Thyroid gland (tissue), 4 donors: Measurements from ENCODE around the gene KPTN. TPM values are rescaled to one million over a fixed set of nuclear protein-coding genes. Genes with fewer than 3 reads are reported as not detected.

Experiments used
- DNase-seq, 2 donors: peaks; one replicate each; pipeline ENCODE4 v3.0.0-alpha.2; 2019
- H3K27ac ChIP-seq, 3 donors: fragments of 200-600 bp; sonication (generic); 1 replicate in 2 of 3; 2 replicates in 1 of 3; pipeline ENCODE4 v1.5.1; 2016 to 2019; ENCODE audit warnings: mild to moderate bottlenecking in 1 of 3, moderate library complexity in 1 of 3
- H3K27me3 ChIP-seq: fragments of 200-600 bp; sonication (generic); one replicate; pipeline ENCODE4 v1.5.1; 2019
- H3K36me3 ChIP-seq, 2 donors: fragments of 200-600 bp; sonication (generic); one replicate each; pipeline ENCODE4 v1.5.1; 2016 to 2019
- H3K4me1 ChIP-seq, 2 donors: fragments of 200-600 bp; sonication (generic); one replicate each; pipeline ENCODE4 v1.5.1; 2017 to 2019
- H3K4me3 ChIP-seq, 3 donors: fragments of 200-600 bp; sonication (generic); replicated peaks in 1 of 3; 1 replicate in 2 of 3; 2 replicates in 1 of 3; pipeline ENCODE4 v1.5.1; 2016; ENCODE audit warnings: mild to moderate bottlenecking in 1 of 3
- H3K9me3 ChIP-seq: fragments of 200-600 bp; sonication (generic); one replicate; pipeline ENCODE4 v1.5.1; 2017
- POLR2A ChIP-seq, 2 donors: fragments of 450-650 bp; IDR thresholded peaks; one replicate each; pipeline ENCODE4 v1.6.1; 2017; ENCODE audit warnings: antibody characterized with exemption in 2 of 2, mild to moderate bottlenecking in 2 of 2, moderate library complexity in 1 of 2
- WGBS, 2 donors: methylation state at CpG; one replicate each; pipeline ENCODE4 v1.1.5; 2017; 5-methylcytosine and 5-hydroxymethylcytosine counted together
- intact Hi-C: fragments of 100-400 bp; cut with DNase I; formaldehyde crosslinking; loops from one replicate; pipeline ENCODE4 v1.15.1; 2023
- total RNA-seq, 4 donors: library from RNA; depleted of rRNA; stranded (reverse); fragments of >200 nt; gene quantifications; one replicate each; pipeline ENCODE4 v1.2.3, GENCODE V29; 2016
- TF ChIP-seq, protein P1 (sequence below), 6 experiments: fragments of 200-600 bp in 3 of 6; fragments of 450-650 bp in 3 of 6; sonication (generic) in 3 of 6; IDR thresholded peaks; one replicate each; pipeline ENCODE4 v1.5.1; 2016 to 2019; ENCODE audit warnings: antibody characterized with exemption in 6 of 6, mild to moderate bottlenecking in 2 of 6, inconsistent platforms in 1 of 6, moderate library complexity in 1 of 6

KPTN gene
- total RNA-seq, 4 donors from 2014 or later, result 7.0 to 8.9 (median 7.3) TPM

DNA sequence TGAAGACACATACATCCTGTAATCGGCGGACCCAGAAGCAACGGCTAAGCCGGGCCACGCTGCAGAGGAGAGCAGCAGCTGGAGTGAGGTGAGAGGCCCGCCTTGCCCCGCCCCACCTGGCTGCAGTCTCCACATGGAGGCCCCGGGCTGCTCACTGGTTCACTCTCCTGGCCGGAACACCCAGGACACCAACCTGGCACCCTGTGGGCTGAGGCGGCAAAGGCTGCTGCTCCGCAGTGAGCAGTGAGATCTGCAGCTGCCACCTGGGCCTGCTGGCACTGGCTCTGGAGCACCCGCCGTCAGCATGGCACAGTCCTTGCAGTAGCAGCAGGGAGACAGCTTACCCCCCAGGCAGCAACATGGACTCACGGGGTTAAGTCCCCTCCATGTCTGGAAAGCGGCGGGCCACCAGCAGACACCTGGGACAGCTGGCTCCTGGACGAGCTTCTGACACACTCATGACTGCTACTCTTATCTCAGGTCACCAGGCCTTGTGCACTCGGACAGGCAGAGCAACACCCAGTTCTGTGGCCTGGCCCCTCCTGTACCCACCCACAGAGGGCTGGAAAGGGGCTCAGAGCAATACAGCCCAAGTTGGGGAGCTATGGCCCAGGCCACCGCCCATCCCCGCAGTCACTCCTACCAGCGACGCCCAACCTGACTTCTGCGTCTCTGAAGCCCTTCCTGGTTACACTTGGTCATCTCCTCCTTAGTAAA lies 13.2 kb upstream of the KPTN start:
- intact Hi-C loops, result no loop called here
- TF ChIP-seq, protein P1, sequence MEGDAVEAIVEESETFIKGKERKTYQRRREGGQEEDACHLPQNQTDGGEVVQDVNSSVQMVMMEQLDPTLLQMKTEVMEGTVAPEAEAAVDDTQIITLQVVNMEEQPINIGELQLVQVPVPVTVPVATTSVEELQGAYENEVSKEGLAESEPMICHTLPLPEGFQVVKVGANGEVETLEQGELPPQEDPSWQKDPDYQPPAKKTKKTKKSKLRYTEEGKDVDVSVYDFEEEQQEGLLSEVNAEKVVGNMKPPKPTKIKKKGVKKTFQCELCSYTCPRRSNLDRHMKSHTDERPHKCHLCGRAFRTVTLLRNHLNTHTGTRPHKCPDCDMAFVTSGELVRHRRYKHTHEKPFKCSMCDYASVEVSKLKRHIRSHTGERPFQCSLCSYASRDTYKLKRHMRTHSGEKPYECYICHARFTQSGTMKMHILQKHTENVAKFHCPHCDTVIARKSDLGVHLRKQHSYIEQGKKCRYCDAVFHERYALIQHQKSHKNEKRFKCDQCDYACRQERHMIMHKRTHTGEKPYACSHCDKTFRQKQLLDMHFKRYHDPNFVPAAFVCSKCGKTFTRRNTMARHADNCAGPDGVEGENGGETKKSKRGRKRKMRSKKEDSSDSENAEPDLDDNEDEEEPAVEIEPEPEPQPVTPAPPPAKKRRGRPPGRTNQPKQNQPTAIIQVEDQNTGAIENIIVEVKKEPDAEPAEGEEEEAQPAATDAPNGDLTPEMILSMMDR (IDR thresholded peaks at IDR 0.05), result no peak
- TF ChIP-seq POLR2A (IDR thresholded peaks at IDR 0.05), result no peak
- DNase-seq, result no peak
- no peak overlapping the region for H3K27ac ChIP-seq
- no peaks in the 10 kb centered on the region for H3K27me3 ChIP-seq
- WGBS, 2 donors, result 84 to 93% methylated on average over 16 to 22 of the region's 23 CpGs
- H3K4me1 ChIP-seq, result peaks cover 0 to 5% of the 10 kb centered on the region in 2 donors
- peaks cover 55 to 58% of the 10 kb centered on the region in 2 donors for H3K36me3 ChIP-seq
- no peak overlapping the region for H3K4me3 ChIP-seq
- H3K9me3 ChIP-seq, result no peaks in the 10 kb centered on the region

DNA sequence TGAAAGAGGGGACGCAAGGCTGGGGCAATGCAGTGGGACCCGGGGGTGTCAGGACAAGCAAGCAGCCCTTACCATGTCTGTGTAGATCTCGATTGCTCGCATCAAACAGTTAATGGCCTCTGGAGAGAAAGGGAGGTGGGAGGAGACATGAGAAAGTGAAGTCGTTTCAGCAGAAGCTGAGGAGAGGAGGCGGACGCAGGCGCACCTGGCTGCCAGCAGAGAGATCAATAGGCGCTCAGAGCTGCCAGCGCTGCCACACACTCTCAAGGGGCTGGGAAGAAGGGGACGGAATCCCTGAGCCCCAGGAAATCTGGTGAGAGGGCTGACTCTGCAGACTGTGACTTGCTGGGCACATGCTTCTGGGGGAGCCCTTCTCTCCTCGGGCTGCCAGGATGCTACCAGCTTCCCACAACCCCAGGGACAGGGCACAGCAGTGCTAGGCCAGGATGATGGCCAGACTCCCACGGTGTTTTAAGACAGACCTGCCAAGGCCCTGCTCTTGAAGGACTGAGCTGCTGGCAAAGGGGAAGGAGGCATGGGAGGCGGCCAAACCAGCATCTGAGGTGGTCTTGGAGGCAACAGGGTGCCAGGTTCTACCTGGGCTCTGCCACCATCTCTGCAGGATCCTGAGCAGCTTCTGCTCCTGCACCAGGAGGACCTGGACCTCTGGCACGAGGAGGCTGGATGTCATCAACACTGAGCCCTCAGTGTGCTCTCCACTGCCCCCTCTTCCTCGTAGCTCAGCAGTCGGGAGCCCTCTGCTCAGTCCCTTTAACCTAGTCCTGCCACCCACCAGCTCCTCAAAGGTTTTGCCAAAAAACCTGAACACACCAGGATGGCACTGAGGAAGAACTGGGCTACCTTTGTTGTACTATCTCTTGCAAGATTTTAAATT lies 11.7 kb upstream of the KPTN start:
- Histone ChIP-seq H3K27ac (no peak overlapping the region), H3K36me3 (peaks cover 48 to 57% of the 10 kb centered on the region in 2 donors), H3K4me1 (peaks cover 0 to 12% of the 10 kb centered on the region in 2 donors), H3K27me3 (no peaks in the 10 kb centered on the region), H3K4me3 (no peak overlapping the region), H3K9me3 (no peaks in the 10 kb centered on the region)
- DNase-seq, result no peak
- 83 to 89% methylated on average over 14 to 16 of the region's 17 CpGs for WGBS, 2 donors
- TF ChIP-seq POLR2A (IDR thresholded peaks at IDR 0.05), result no peak
- TF ChIP-seq, protein P1 (IDR thresholded peaks at IDR 0.05), result no peak
- intact Hi-C loops, result no loop called here

DNA sequence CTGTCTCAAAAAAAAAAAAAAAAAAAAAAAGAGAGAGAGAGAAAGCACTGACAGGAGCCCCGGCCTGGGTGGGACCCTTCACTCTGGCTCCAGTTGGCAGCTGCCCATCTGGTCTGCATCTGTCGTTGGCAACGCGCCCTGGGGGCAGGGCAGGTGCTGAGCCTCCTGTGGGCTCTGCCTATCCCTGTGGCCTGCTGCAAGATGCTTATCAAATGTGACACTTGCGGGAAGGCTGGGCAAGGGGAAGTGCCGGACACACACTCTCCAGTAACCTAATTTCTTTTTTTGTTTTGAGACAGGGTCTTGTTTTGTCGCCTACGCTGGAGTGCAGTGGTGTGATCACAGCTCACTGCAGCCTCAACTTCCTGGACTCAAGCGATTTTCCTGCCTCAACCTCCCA lies 10.7 kb upstream of the KPTN start:
- Histone ChIP-seq H3K9me3 (no peaks in the 10 kb centered on the region), H3K27me3 (no peaks in the 10 kb centered on the region), H3K4me3 (no peak overlapping the region), H3K4me1 (peaks cover 0 to 15% of the 10 kb centered on the region in 2 donors), H3K36me3 (peaks cover 40 to 49% of the 10 kb centered on the region in 2 donors), H3K27ac (no peak overlapping the region)
- DNase-seq, result peak; percentile 41 to 49
- 67 to 70% methylated on average over 9 of the region's 9 CpGs for WGBS, 2 donors
- TF ChIP-seq, protein P1 (IDR thresholded peaks at IDR 0.05), result no peak
- intact Hi-C loops, result no loop called here

DNA sequence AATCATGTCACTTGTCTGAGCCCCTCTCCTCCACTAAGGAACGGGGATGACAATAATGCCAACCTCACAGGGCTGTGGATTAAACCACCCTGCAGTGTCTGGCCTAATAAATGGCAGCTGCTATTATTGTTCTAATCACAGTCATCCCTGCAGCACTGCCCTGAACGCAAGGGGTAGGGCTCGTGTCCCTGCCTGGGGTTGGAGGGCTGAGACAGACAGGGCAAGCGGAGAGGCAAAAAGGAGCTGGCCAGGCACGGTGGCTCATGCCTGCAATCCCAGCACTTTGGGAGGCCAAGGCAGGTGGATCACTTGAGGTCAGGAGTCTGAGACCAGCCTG lies 10.2 kb upstream of the KPTN start:
- H3K36me3 ChIP-seq, result peaks cover 41 to 50% of the 10 kb centered on the region in 2 donors
- H3K27me3 ChIP-seq, result no peaks in the 10 kb centered on the region
- WGBS, 2 donors, result 82 to 100% methylated on average over 1 to 5 of the region's 5 CpGs
- no peak for DNase-seq
- H3K4me1 ChIP-seq, result peaks cover 0 to 15% of the 10 kb centered on the region in 2 donors
- no peak overlapping the region for H3K4me3 ChIP-seq
- TF ChIP-seq, protein P1 (IDR thresholded peaks at IDR 0.05), result no peak
- no peak for TF ChIP-seq POLR2A (IDR thresholded peaks at IDR 0.05)
- intact Hi-C loops, result no loop called here
- H3K9me3 ChIP-seq, result no peaks in the 10 kb centered on the region
- H3K27ac ChIP-seq, result no peak overlapping the region
